B cell (primary cell): ENCODE results near the gene SORD. TPM values are rescaled to one million over a fixed set of nuclear protein-coding genes. Genes with fewer than 3 reads are reported as not detected.

Experiments
- ATAC-seq: fragments of 200-7000 bp; cut with Tn5 transposase; one replicate; pipeline ENCODE4 v1.10.0; 2021; ENCODE audit warnings: low read depth, mild to moderate bottlenecking, moderate number of reproducible peaks, moderate library complexity
- CTCF ChIA-PET: fragments of 350-600 bp; sonication (Branson Sonifier 250); formaldehyde crosslinking; loops from one replicate; lab custom pipeline; 2021; ENCODE audit warnings: antibody characterized with exemption, inconsistent platforms; lab: Charles Lee
- POLR2A ChIA-PET: fragments of 350-600 bp; sonication (Branson Sonifier 250); formaldehyde crosslinking; loops from one replicate; lab custom pipeline; 2021; ENCODE audit warnings: antibody characterized with exemption; lab: Charles Lee
- DNase-seq: peaks from one replicate; pipeline ENCODE4 v3.0.0; 2013
- H2AFZ ChIP-seq: 2 replicates; pipeline ENCODE4 v1.6.1; 2012; ENCODE audit warnings: mild to moderate bottlenecking, low read depth, low read length; ENCODE audit not compliant: insufficient read depth, poor library complexity, severe bottlenecking
- H3K27ac ChIP-seq, 2 donors: 1 replicate in 1 of 2; 2 replicates in 1 of 2; pipeline ENCODE4 v1.5.1; 2012 to 2013; ENCODE audit warnings: low read length in 2 of 2, mild to moderate bottlenecking in 2 of 2, moderate library complexity in 1 of 2
- H3K27me3 ChIP-seq, 4 experiments: fragments of 200-600 bp in 1 of 4; sonication (generic) in 1 of 4; replicated peaks in 1 of 4; 1 replicate in 2 of 4; 2 replicates in 2 of 4; pipeline versions ENCODE4 v1.6.1 to v1.7.0; 2013 to 2016; ENCODE audit warnings: low read length in 3 of 4, mild to moderate bottlenecking in 2 of 4, mixed read lengths in 1 of 4, moderate library complexity in 1 of 4; ENCODE audit not compliant: insufficient read depth in 4 of 4, control insufficient read depth in 3 of 4; ENCODE audit errors: control extremely low read depth in 1 of 4
- H3K36me3 ChIP-seq, 2 experiments: replicated peaks in 1 of 2; 1 replicate in 1 of 2; 2 replicates in 1 of 2; pipeline versions ENCODE4 v1.6.1 to v1.7.1; 2013; ENCODE audit warnings: low read length in 1 of 2; ENCODE audit not compliant: insufficient read depth in 2 of 2, control insufficient read depth in 1 of 2; ENCODE audit errors: control extremely low read depth in 1 of 2, extremely low read depth in 1 of 2
- H3K4me1 ChIP-seq, 2 donors: fragments of 200-600 bp in 1 of 2; sonication (generic) in 1 of 2; 1 replicate in 1 of 2; 2 replicates in 1 of 2; pipeline versions ENCODE4 v1.5.1 to v1.6.1; 2013 to 2017; ENCODE audit warnings: low read length in 2 of 2; ENCODE audit not compliant: control insufficient read depth in 2 of 2, insufficient read depth in 2 of 2
- H3K4me2 ChIP-seq: replicated peaks from 2 replicates; pipeline ENCODE3; 2012; ENCODE audit warnings: mild to moderate bottlenecking, low read depth, low read length; ENCODE audit not compliant: poor library complexity, severe bottlenecking
- H3K4me3 ChIP-seq, 5 experiments: fragments of 200-600 bp in 1 of 5; sonication (generic) in 1 of 5; 1 replicate in 3 of 5; 2 replicates in 2 of 5; pipeline versions ENCODE4 v1.5.1 to v1.7.0; 2011 to 2016; ENCODE audit warnings: low read length in 4 of 5, mild to moderate bottlenecking in 4 of 5, low read depth in 2 of 5, control low read depth in 1 of 5, moderate library complexity in 1 of 5; ENCODE audit not compliant: insufficient read depth in 1 of 5; ENCODE audit errors: control extremely low read depth in 1 of 5, extremely low read depth in 1 of 5
- H3K79me2 ChIP-seq: fragments of 200-600 bp; sonication (generic); one replicate; pipeline ENCODE4 v1.6.0; 2016; ENCODE audit warnings: low read length; ENCODE audit not compliant: control insufficient read depth, insufficient read depth
- H3K9ac ChIP-seq: fragments of 200-600 bp; sonication (generic); 2 replicates; pipeline ENCODE4 v1.6.1; 2017; ENCODE audit warnings: mild to moderate bottlenecking, low read length, moderate library complexity
- H3K9me3 ChIP-seq, 3 donors: one replicate each; pipeline versions ENCODE4 v1.6.1 to v1.7.1; 2013; ENCODE audit warnings: low read length in 2 of 3; ENCODE audit not compliant: control insufficient read depth in 2 of 3, insufficient read depth in 1 of 3; ENCODE audit errors: control extremely low read depth in 1 of 3
- H4K20me1 ChIP-seq: 2 replicates; pipeline ENCODE4 v1.6.0; 2012; ENCODE audit warnings: mild to moderate bottlenecking, low read length; ENCODE audit not compliant: insufficient read depth, control insufficient read depth, poor library complexity, severe bottlenecking
- H3K27ac Mint-ChIP-seq: one replicate; pipeline ENCODE4 v1.8.0; 2021; ENCODE audit warnings: mixed read lengths
- H3K27me3 Mint-ChIP-seq: one replicate; pipeline ENCODE4 v1.8.0; 2021; ENCODE audit warnings: mixed read lengths
- H3K4me1 Mint-ChIP-seq: one replicate; pipeline ENCODE4 v1.8.0; 2021; ENCODE audit warnings: mixed read lengths
- H3K4me3 Mint-ChIP-seq: one replicate; pipeline ENCODE4 v1.8.0; 2021; ENCODE audit warnings: mixed read lengths
- H3K9me3 Mint-ChIP-seq: one replicate; pipeline ENCODE4 v1.8.0; 2022; ENCODE audit warnings: mixed read lengths; ENCODE audit not compliant: insufficient read depth
- CTCF ChIP-seq: fragments of 200-600 bp; IDR thresholded peaks from one replicate; pipeline ENCODE4 v1.8.0; 2022; ENCODE audit warnings: antibody characterized with exemption, mild to moderate bottlenecking
- EZH2 ChIP-seq: IDR thresholded peaks from 2 replicates; pipeline ENCODE4 v1.6.1; 2012; ENCODE audit warnings: borderline replicate concordance, low read depth, mild to moderate bottlenecking, moderate library complexity, low read length; ENCODE audit not compliant: insufficient read depth, poor library complexity, severe bottlenecking
- WGBS: methylation state at CpG from one replicate; pipeline ENCODE4 v1.1.5; 2013; ENCODE audit warnings: missing lambda C conversion rate; ENCODE audit not compliant: insufficient coverage; 5-methylcytosine and 5-hydroxymethylcytosine counted together
- intact Hi-C: fragments of 100-400 bp; cut with micrococcal nuclease; formaldehyde crosslinking; loops from one replicate; pipeline ENCODE4 v1.10.0; 2022
- polyA plus RNA-seq: library from polyadenylated mRNA; depleted of rRNA; stranded (reverse); fragments of >200 nt; gene quantifications from 2 replicates; pipeline ENCODE4 v1.2.3, GENCODE V29; 2012
- total RNA-seq, 2 donors: library from RNA; stranded (reverse); fragments of 120-200 nt in 1 of 2; gene quantifications; 1 replicate in 1 of 2; 2 replicates in 1 of 2; pipeline versions ENCODE4 v1.2.3 to v1.2.4, GENCODE V29; 2013 to 2022

Gene SORD
- total and polyA plus RNA-seq, 2 donors (not counting 1 experiment from before 2014, with no cell fraction given): 22.2 to 25.8 TPM

- intact Hi-C loops: loop anchor here (1.0 to 10.0 kb wide), 6 partner anchors 49 to 341 kb away; no protein-coding TSS in a partner anchor
These were observed 94.5 kb downstream of the SORD start for GRCh38 chr15:45117308-45118130.

More at GRCh38 chr15:45117308-45118130, 94.5 kb downstream of the SORD start:
- Histone ChIP-seq H3K4me1 (peaks cover 44 to 52% of the 10 kb centered on the region in 2 donors), H3K27me3 (peaks cover 0 to 72% (median 51%) of the 10 kb centered on the region in 4 experiments), H3K36me3 (no peaks in the 10 kb centered on the region), H4K20me1 (no peaks in the 10 kb centered on the region), H3K79me2 (no peaks in the 10 kb centered on the region), H3K9ac (peak overlapping the region; percentile 45), H2AFZ (peak overlapping the region; percentile 54), H3K4me3 (peak overlapping the region in 3 of 5 experiments; percentile 36 to 60 (median 44)), H3K9me3 (peaks cover 0 to 35% (median 0%) of the 10 kb centered on the region in 3 donors), H3K4me2 (peak overlapping the region; percentile 76), H3K27ac (no peak overlapping the region)
- POLR2A ChIA-PET: interaction anchor here (1.0 to 1.1 kb wide), 2 partner anchors 69 to 95 kb away, joined by 3 read pairs; partner anchors contain the start of gene SORD
- Mint-ChIP-seq H3K27me3 (peaks cover 71% of the 10 kb centered on the region), H3K9me3 (no peaks in the 10 kb centered on the region), H3K4me1 (peaks cover 42% of the 10 kb centered on the region), H3K4me3 (peak overlapping the region; percentile 80), H3K27ac (no peak overlapping the region)
- DNase-seq: no peak
- WGBS: 23% methylated on average over 32 of the region's 33 CpGs
- ATAC-seq: peak; percentile 8
- CTCF ChIA-PET: interaction anchor here (0.8 to 3.6 kb wide), 60 partner anchors 8 to 496 kb away, joined by 3 to 58 read pairs (median 5); partner anchors contain the start of genes DUOX1, DUOXA1, GATM and SORD
- TF ChIP-seq CTCF (no peak), EZH2 (peak; percentile 32)
